HepG2 (cell line): ENCODE measurements around the gene MEF2A. TPM values are rescaled to one million over a fixed set of nuclear protein-coding genes. Genes with fewer than 3 reads are reported as not detected.

ENCODE experiments used
- HBP1 ChIP-seq: IDR thresholded peaks from 2 replicates; pipeline ENCODE4 v1.6.1; 2016; ENCODE audit warnings: low read depth, control low read depth
- RXRB ChIP-seq: IDR thresholded peaks from 2 replicates; pipeline ENCODE4 v1.6.1; 2016; ENCODE audit warnings: borderline replicate concordance, missing genetic modification reagents, missing compliant biosample characterization
- SIX4 ChIP-seq: sonication (generic); formaldehyde crosslinking; IDR thresholded peaks from 2 replicates; pipeline ENCODE4 v1.4.0; 2020; ENCODE audit warnings: missing genetic modification reagents
- SUZ12 ChIP-seq: fragments of 150-350 bp; IDR thresholded peaks from 2 replicates; pipeline ENCODE4 v1.6.1; 2014; ENCODE audit warnings: low read depth, low read length
- TBP ChIP-seq: sonication (generic); formaldehyde crosslinking; IDR thresholded peaks from 2 replicates; pipeline ENCODE4 v1.5.0; 2020; ENCODE audit warnings: missing genetic modification reagents
- TIGD3 ChIP-seq: sonication (generic); formaldehyde crosslinking; IDR thresholded peaks from 2 replicates; pipeline ENCODE4 v1.5.1; 2020; ENCODE audit warnings: mild to moderate bottlenecking, missing genetic modification reagents, borderline replicate concordance
- TRIM24 ChIP-seq: sonication (generic); formaldehyde crosslinking; IDR thresholded peaks from 2 replicates; pipeline ENCODE4 v1.8.0; 2022; ENCODE audit warnings: mild to moderate bottlenecking, missing genetic modification reagents
- XBP1 ChIP-seq: sonication (generic); formaldehyde crosslinking; IDR thresholded peaks from 2 replicates; pipeline ENCODE4 v1.5.0; 2020; ENCODE audit warnings: missing genetic modification reagents
- ZBTB43 ChIP-seq: sonication (generic); formaldehyde crosslinking; conservative IDR thresholded peaks from 2 replicates; pipeline ENCODE4 v1.4.0; 2020; ENCODE audit warnings: missing genetic modification reagents
- ZHX2 ChIP-seq, 2 experiments: sonication (generic) in 1 of 2; formaldehyde crosslinking in 1 of 2; IDR thresholded peaks; 2 replicates each; pipeline versions ENCODE4 v1.6.1 to v1.9.0; 2014 to 2022; ENCODE audit warnings: antibody characterized with exemption in 1 of 2, borderline replicate concordance in 1 of 2, inconsistent platforms in 1 of 2, low read depth in 1 of 2, missing genetic modification reagents in 1 of 2
- ZNF101 ChIP-seq: sonication (generic); formaldehyde crosslinking; IDR thresholded peaks from 2 replicates; pipeline ENCODE4 v1.4.0; 2020; ENCODE audit warnings: mild to moderate bottlenecking, low read depth, missing genetic modification reagents, borderline replicate concordance
- ZNF251 ChIP-seq: sonication (generic); formaldehyde crosslinking; IDR thresholded peaks from 2 replicates; pipeline ENCODE4 v1.9.0; 2021; ENCODE audit warnings: mild to moderate bottlenecking, missing genetic modification reagents
- ZNF362 ChIP-seq: sonication (generic); formaldehyde crosslinking; IDR thresholded peaks from 2 replicates; pipeline ENCODE4 v1.4.0; 2020; ENCODE audit warnings: missing genetic modification reagents, mild to moderate bottlenecking, borderline replicate concordance
- ZNF784 ChIP-seq: sonication (generic); formaldehyde crosslinking; IDR thresholded peaks from 2 replicates; pipeline ENCODE4 v1.5.1; 2020; ENCODE audit warnings: missing genetic modification reagents, mild to moderate bottlenecking, borderline replicate concordance
- ZNF790 ChIP-seq: sonication (generic); formaldehyde crosslinking; IDR thresholded peaks from 2 replicates; pipeline ENCODE4 v1.8.0; 2022; ENCODE audit warnings: missing genetic modification reagents, mild to moderate bottlenecking, borderline replicate concordance
- polyA plus RNA-seq, 8 experiments: library from polyadenylated mRNA; depleted of rRNA in 3 of 8; stranded (reverse) in 7 of 8; unstranded in 1 of 8; fragments of >200 nt; fragmentation: Illumina TruSeq in 4 of 8; extraction: Trizol in 4 of 8; gene quantifications; 2 replicates each; pipeline versions ENCODE4 v1.2.1 to v1.2.3, GENCODE V29; 2011 to 2016; ENCODE audit warnings: low read depth in 4 of 8, missing spikeins in 1 of 8, mixed read lengths in 1 of 8; ENCODE audit not compliant: insufficient read depth in 1 of 8
- total RNA-seq, 5 experiments: library from RNA; depleted of rRNA; stranded (reverse); fragments of >200 nt; fragmentation: Illumina TruSeq; extraction: Trizol; gene quantifications; 2 replicates each; pipeline ENCODE4 v1.2.3, GENCODE V29; 2016; ENCODE audit warnings: low read depth in 1 of 5

MEF2A gene
- total and polyA plus RNA-seq, 2 of the 13 experiments (the other 11 are each of a cell fraction or from before 2014, with no cell fraction given), result 15.2 to 24.4 TPM

GRCh38 chr15:99565299-99566156 lies at the start of gene MEF2A (continued):
- TF ChIP-seq ZBTB43 (peak; percentile 61; the same call in 1 of the 2 replicates), XBP1 (0 out of 2 replicates have a peak, but pooled peaks have one; percentile 77), TIGD3 (CRISPR knock-in tag) (no peak), ZNF784 (peak; percentile 39; the same call in 1 of the 2 replicates), ZNF251 (CRISPR knock-in tag) (no peak), ZHX2 (IDR thresholded peaks at IDR 0.05; ENCODE audit: low read depth) (no peak), ZHX2 (CRISPR knock-in tag; IDR thresholded peaks at IDR 0.05; ENCODE audit: borderline replicate concordance) (no peak), TBP (CRISPR knock-in tag) (no peak), ZNF362 (CRISPR knock-in tag) (no peak), SIX4 (CRISPR knock-in tag) (no peak; the same call in 1 of the 2 replicates), HBP1 (no peak), SUZ12 (no peak), TRIM24 (no peak), ZNF790 (peak; percentile 85; the same call in 1 of the 2 replicates), ZNF101 (CRISPR knock-in tag) (no peak), RXRB (CRISPR knock-in tag) (peak; percentile 46; the same call in 1 of the 2 replicates)
